DOHH2 (cell line): Measurements from ENCODE around the gene FGD6.

Experiments used
- CTCF ChIP-seq: fragments of 200-600 bp; sonication (generic); IDR thresholded peaks from one replicate; pipeline ENCODE4 v1.5.1; 2014; ENCODE audit warnings: antibody characterized with exemption, mild to moderate bottlenecking, low read depth, low read length; ENCODE audit not compliant: poor library complexity, severe bottlenecking
- EZH2phosphoT487 ChIP-seq: fragments of 200-600 bp; sonication (generic); IDR thresholded peaks from 2 replicates; pipeline ENCODE4 v1.6.1; 2017; ENCODE audit warnings: borderline replicate concordance, mild to moderate bottlenecking, antibody characterized with exemption, low read length, moderate library complexity, mixed read lengths

GRCh38 chr12:95141310-95141709 lies 76.0 kb downstream of the FGD6 start:
- no peak for TF ChIP-seq CTCF
- TF ChIP-seq EZH2phosphoT487: no peak
